HL-60 (cell line): ENCODE data around the gene PPP1R7.

ENCODE experiments used
- DNase-seq, 2 experiments: peaks; one replicate each; pipeline ENCODE4 v3.0.0-alpha.2; 2010 to 2020; ENCODE audit warnings: low read depth in 1 of 2, low spot score in 1 of 2
- H3K27ac ChIP-seq: fragments of 250-450 bp; sonication (Bioruptor Pico); replicated peaks from 2 replicates; pipeline ENCODE4 v1.5.1; 2020; ENCODE audit warnings: mild to moderate bottlenecking, moderate library complexity
- H3K27me3 ChIP-seq: fragments of 250-450 bp; sonication (Bioruptor Pico); 2 replicates; pipeline ENCODE4 v1.5.1; 2021; ENCODE audit warnings: mild to moderate bottlenecking, moderate library complexity; ENCODE audit not compliant: insufficient read depth, poor library complexity, severe bottlenecking
- H3K4me3 ChIP-seq: replicated peaks from 2 replicates; pipeline ENCODE4 v1.5.1; 2011; ENCODE audit warnings: mild to moderate bottlenecking, control low read depth, low read length; ENCODE audit not compliant: insufficient read depth
- GABPA ChIP-seq: IDR thresholded peaks from 2 replicates; pipeline ENCODE4 v1.6.1; 2012; ENCODE audit warnings: low read depth
- POLR2AphosphoS5 ChIP-seq: IDR thresholded peaks from 2 replicates; pipeline ENCODE4 v1.6.1; 2012; ENCODE audit warnings: low read depth
- SPI1 ChIP-seq: IDR thresholded peaks from 2 replicates; pipeline ENCODE4 v1.6.1; 2012; ENCODE audit warnings: low read depth, mild to moderate bottlenecking, borderline replicate concordance
- TF ChIP-seq, protein P1 (sequence below): IDR thresholded peaks from 2 replicates; pipeline ENCODE4 v1.6.1; 2012; ENCODE audit warnings: low read depth; ENCODE audit not compliant: insufficient replicate concordance
- TF ChIP-seq, protein P2 (sequence below): IDR thresholded peaks from one replicate; pipeline ENCODE4 v1.5.1; 2011; ENCODE audit warnings: low read length, control low read depth, inconsistent platforms; ENCODE audit not compliant: insufficient read depth

Gene PPP1R7

DNA sequence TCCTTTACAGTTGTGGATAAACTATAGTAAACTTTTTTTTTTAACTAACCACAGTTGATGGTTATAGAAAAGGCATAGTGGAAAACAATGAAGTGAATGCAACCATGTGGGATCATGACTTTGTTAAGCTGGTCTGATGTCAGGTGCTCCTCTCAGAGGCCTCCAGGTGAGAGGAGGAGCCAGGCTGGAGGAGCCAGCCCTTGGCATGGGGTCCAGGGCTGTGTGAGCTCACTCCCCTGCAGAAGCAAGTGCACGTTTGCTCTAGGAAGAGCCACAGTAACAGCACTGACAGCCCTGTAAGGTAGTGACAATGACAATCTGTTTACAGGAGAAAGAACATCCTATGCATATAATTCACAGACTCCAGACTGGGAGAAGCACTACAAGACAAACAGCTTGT lies 5.7 kb downstream of the PPP1R7 start:
- no peak for DNase-seq
- TF ChIP-seq SPI1 = no peak
- TF ChIP-seq, protein P1, sequence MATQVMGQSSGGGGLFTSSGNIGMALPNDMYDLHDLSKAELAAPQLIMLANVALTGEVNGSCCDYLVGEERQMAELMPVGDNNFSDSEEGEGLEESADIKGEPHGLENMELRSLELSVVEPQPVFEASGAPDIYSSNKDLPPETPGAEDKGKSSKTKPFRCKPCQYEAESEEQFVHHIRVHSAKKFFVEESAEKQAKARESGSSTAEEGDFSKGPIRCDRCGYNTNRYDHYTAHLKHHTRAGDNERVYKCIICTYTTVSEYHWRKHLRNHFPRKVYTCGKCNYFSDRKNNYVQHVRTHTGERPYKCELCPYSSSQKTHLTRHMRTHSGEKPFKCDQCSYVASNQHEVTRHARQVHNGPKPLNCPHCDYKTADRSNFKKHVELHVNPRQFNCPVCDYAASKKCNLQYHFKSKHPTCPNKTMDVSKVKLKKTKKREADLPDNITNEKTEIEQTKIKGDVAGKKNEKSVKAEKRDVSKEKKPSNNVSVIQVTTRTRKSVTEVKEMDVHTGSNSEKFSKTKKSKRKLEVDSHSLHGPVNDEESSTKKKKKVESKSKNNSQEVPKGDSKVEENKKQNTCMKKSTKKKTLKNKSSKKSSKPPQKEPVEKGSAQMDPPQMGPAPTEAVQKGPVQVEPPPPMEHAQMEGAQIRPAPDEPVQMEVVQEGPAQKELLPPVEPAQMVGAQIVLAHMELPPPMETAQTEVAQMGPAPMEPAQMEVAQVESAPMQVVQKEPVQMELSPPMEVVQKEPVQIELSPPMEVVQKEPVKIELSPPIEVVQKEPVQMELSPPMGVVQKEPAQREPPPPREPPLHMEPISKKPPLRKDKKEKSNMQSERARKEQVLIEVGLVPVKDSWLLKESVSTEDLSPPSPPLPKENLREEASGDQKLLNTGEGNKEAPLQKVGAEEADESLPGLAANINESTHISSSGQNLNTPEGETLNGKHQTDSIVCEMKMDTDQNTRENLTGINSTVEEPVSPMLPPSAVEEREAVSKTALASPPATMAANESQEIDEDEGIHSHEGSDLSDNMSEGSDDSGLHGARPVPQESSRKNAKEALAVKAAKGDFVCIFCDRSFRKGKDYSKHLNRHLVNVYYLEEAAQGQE = no peak
- no peak for TF ChIP-seq POLR2AphosphoS5
- TF ChIP-seq, protein P2, sequence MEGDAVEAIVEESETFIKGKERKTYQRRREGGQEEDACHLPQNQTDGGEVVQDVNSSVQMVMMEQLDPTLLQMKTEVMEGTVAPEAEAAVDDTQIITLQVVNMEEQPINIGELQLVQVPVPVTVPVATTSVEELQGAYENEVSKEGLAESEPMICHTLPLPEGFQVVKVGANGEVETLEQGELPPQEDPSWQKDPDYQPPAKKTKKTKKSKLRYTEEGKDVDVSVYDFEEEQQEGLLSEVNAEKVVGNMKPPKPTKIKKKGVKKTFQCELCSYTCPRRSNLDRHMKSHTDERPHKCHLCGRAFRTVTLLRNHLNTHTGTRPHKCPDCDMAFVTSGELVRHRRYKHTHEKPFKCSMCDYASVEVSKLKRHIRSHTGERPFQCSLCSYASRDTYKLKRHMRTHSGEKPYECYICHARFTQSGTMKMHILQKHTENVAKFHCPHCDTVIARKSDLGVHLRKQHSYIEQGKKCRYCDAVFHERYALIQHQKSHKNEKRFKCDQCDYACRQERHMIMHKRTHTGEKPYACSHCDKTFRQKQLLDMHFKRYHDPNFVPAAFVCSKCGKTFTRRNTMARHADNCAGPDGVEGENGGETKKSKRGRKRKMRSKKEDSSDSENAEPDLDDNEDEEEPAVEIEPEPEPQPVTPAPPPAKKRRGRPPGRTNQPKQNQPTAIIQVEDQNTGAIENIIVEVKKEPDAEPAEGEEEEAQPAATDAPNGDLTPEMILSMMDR = no peak
- no peak for TF ChIP-seq GABPA
- no peak overlapping the region for H3K27ac ChIP-seq
- H3K27me3 ChIP-seq = no peaks in the 10 kb centered on the region
- H3K4me3 ChIP-seq = no peak overlapping the region

DNA sequence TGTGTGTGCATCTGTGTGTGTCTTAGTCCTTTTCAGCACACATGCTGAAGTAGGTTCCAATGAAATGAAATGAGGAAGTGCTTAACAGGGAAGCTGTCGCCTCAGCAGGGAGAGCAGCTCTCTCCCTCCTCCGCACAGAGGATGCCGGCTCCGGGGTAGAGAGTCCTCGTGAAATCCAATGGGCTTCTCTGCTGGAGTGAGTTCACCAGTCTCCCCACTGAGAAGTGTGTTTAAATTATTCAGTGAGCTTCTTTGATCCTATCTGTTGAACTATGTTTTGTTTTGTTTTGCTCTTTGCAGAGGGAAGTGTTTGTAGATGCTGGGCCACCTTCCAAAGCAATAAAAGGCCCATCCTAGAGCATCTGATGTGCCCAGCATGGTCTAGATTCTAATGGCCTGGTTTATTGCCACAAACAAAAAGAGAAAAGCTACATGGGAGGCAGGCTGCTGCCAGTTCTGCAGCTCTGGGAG lies 6.7 kb downstream of the PPP1R7 start:
- no peak for TF ChIP-seq POLR2AphosphoS5
- peak; percentile 100 for TF ChIP-seq SPI1
- Histone ChIP-seq H3K27ac (no peak overlapping the region), H3K4me3 (no peak overlapping the region), H3K27me3 (no peaks in the 10 kb centered on the region)
- DNase-seq = peak; percentile 28 to 68

DNA sequence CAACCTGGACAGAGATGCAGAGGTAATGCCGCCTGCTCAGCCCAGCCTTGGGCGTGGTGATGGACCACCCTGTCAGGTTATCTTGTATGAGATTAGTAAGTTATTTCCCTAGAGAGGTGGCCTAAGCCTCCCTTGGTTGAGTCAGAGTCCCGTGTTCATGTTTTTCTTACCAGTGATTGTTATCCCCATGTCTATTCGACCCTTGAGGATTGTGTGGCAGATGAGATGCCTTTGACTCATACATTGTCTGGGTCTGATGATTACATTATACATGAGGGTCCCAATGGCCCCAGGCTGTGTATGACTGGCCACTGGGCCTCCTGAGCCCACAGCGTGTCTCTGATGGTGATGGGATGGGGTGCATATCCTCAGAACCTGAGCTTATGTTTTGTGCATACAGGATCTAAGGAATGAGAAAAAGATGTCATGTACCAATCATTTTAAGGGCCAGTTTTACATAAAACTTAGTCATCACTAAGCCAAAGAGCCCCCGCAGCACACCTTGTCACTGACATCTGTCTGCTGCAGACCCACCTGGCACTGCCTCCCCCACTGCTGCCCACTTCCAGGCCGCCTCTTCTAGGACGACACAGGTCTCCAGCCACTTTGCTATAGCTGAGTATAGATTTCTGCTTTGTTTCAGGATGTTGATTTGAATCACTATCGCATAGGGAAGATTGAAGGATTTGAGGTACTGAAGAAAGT lies 7.7 kb downstream of the PPP1R7 start:
- no peak for DNase-seq
- TF ChIP-seq, protein P1 = no peak
- TF ChIP-seq SPI1 (no peak), GABPA (no peak), POLR2AphosphoS5 (no peak)
- TF ChIP-seq, protein P2 = no peak
- no peak overlapping the region for H3K27ac ChIP-seq

DNA sequence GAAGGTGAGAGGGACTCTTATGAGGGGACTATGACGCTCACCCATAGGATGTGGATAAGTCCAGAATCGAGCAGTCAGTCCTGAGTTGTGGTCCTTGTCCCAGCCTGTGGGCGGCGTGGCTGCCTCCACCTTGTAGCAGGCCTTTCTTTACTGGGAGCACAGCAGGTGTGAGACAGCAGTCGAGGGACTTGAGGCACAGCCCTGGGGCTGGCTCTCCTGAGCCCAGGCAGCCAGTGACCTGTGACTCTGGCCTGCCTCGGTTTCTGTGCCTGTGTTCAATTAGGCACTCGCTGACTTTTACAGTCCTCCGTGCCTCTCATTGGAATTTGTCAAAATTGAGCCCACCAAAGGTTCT lies 8.3 kb downstream of the PPP1R7 start:
- TF ChIP-seq, protein P1 = no peak
- TF ChIP-seq SPI1 (no peak), POLR2AphosphoS5 (no peak), GABPA (no peak)
- TF ChIP-seq, protein P2 = no peak
- no peaks in the 10 kb centered on the region for H3K27me3 ChIP-seq
- no peak for DNase-seq
- no peak overlapping the region for H3K27ac ChIP-seq
- no peak overlapping the region for H3K4me3 ChIP-seq

More for the DNA sequence above, 7.7 kb downstream of the PPP1R7 start:
- Histone ChIP-seq H3K4me3 (no peak overlapping the region), H3K27me3 (no peaks in the 10 kb centered on the region)
